Measurements from ENCODE around the gene TAGLN2. TPM values are rescaled to one million over a fixed set of nuclear protein-coding genes. Genes with fewer than 3 reads are reported as not detected.

TAGLN2 gene
- polyA plus RNA-seq, 6 donors from 2014 or later, result 1,235 to 1,676 (median 1,380) TPM

GRCh38 chr1:159937054-159937750 is 11.9 kb upstream of the TAGLN2 start:
- ATAC-seq (ENCODE audit: low read depth in 2 of 2), result peak; percentile 20 to 22
- peaks cover 0 to 5% (median 0%) of the 10 kb centered on the region in 3 donors for H3K27me3 Mint-ChIP-seq
- H3K36me3 Mint-ChIP-seq, result no peaks in the 10 kb centered on the region
- DNase-seq, result no peak
- peaks cover 46 to 67% (median 63%) of the 10 kb centered on the region in 3 donors for H3K4me1 Mint-ChIP-seq
- no peaks in the 10 kb centered on the region for H3K9me3 Mint-ChIP-seq
- peak overlapping the region in 5 of 6 donors; percentile 47 to 94 (median 79) for H3K27ac Mint-ChIP-seq
- H3K4me3 Mint-ChIP-seq, result peak overlapping the region; percentile 29 to 92 (median 81)

GRCh38 chr1:159936273-159936904 is 11.1 kb upstream of the TAGLN2 start:
- ATAC-seq (ENCODE audit: low read depth in 2 of 2) (peak; percentile 73 to 76), DNase-seq (peak; percentile 76)
- Mint-ChIP-seq H3K27ac (peak overlapping the region in 4 of 6 donors; percentile 32 to 87 (median 47)), H3K27me3 (peaks cover 0 to 5% (median 0%) of the 10 kb centered on the region in 3 donors), H3K4me3 (peak overlapping the region in 7 of 8 donors; percentile 38 to 85 (median 71)), H3K36me3 (no peaks in the 10 kb centered on the region), H3K9me3 (no peaks in the 10 kb centered on the region), H3K4me1 (peaks cover 50 to 64% (median 63%) of the 10 kb centered on the region in 3 donors)

GRCh38 chr1:159935719-159936272 is 10.5 kb upstream of the TAGLN2 start:
- no peaks in the 10 kb centered on the region for H3K9me3 Mint-ChIP-seq
- H3K27me3 Mint-ChIP-seq, result peaks cover 0 to 5% (median 2%) of the 10 kb centered on the region in 3 donors
- H3K27ac Mint-ChIP-seq, result peak overlapping the region in 3 of 6 donors; percentile 32 to 85 (median 73)
- peak overlapping the region in 5 of 8 donors; percentile 3 to 82 (median 61) for H3K4me3 Mint-ChIP-seq
- no peaks in the 10 kb centered on the region for H3K36me3 Mint-ChIP-seq
- peak; percentile 24 to 40 for ATAC-seq (ENCODE audit: low read depth in 2 of 2)
- H3K4me1 Mint-ChIP-seq, result peaks cover 51 to 63% (median 61%) of the 10 kb centered on the region in 3 donors
- DNase-seq, result no peak

GRCh38 chr1:159935305-159935704 is 10.0 kb upstream of the TAGLN2 start:
- Mint-ChIP-seq H3K4me1 (peaks cover 50 to 60% (median 59%) of the 10 kb centered on the region in 3 donors), H3K36me3 (no peaks in the 10 kb centered on the region), H3K9me3 (no peaks in the 10 kb centered on the region), H3K27me3 (peaks cover 0 to 10% (median 5%) of the 10 kb centered on the region in 3 donors), H3K27ac (peak overlapping the region in 3 of 6 donors; percentile 64 to 85 (median 73)), H3K4me3 (peak overlapping the region in 2 of 8 donors; percentile 61 to 82)
- DNase-seq (no peak), ATAC-seq (ENCODE audit: low read depth in 2 of 2) (no peak)

- peaks cover 0 to 16% (median 7%) of the 10 kb centered on the region in 3 donors for H3K27me3 Mint-ChIP-seq
- no peak overlapping the region for H3K4me3 Mint-ChIP-seq
- no peaks in the 10 kb centered on the region for H3K36me3 Mint-ChIP-seq
- ATAC-seq (ENCODE audit: low read depth in 2 of 2), result no peak
- no peak for DNase-seq
- H3K27ac Mint-ChIP-seq, result peak overlapping the region in 1 of 6 donors; percentile 57
- H3K4me1 Mint-ChIP-seq, result peaks cover 43 to 50% (median 50%) of the 10 kb centered on the region in 3 donors
- no peaks in the 10 kb centered on the region for H3K9me3 Mint-ChIP-seq
Observed at GRCh38 chr1:159934136-159935039, 9.1 kb upstream of the TAGLN2 start.

GRCh38 chr1:159933347-159933746 is 8.0 kb upstream of the TAGLN2 start:
- H3K27ac Mint-ChIP-seq, result no peak overlapping the region
- peaks cover 0 to 23% (median 14%) of the 10 kb centered on the region in 3 donors for H3K27me3 Mint-ChIP-seq
- H3K4me3 Mint-ChIP-seq, result no peak overlapping the region

GRCh38 chr1:159932296-159933285 is 7.3 kb upstream of the TAGLN2 start:
- Mint-ChIP-seq H3K36me3 (peaks cover 0 to 6% of the 10 kb centered on the region in 2 donors), H3K9me3 (no peaks in the 10 kb centered on the region), H3K4me3 (peak overlapping the region in 2 of 8 donors; percentile 39 to 47), H3K4me1 (peaks cover 32 to 38% (median 33%) of the 10 kb centered on the region in 3 donors), H3K27ac (no peak overlapping the region), H3K27me3 (peaks cover 0 to 23% (median 14%) of the 10 kb centered on the region in 3 donors)
- DNase-seq, result no peak
- no peak for ATAC-seq (ENCODE audit: low read depth in 2 of 2)

More at GRCh38 chr1:159933347-159933746, 8.0 kb upstream of the TAGLN2 start:
- no peak for ATAC-seq (ENCODE audit: low read depth in 2 of 2)
- peaks cover 0 to 6% of the 10 kb centered on the region in 2 donors for H3K36me3 Mint-ChIP-seq
- H3K9me3 Mint-ChIP-seq, result no peaks in the 10 kb centered on the region
- H3K4me1 Mint-ChIP-seq, result peaks cover 39 to 45% (median 40%) of the 10 kb centered on the region in 3 donors
- DNase-seq, result no peak

- H3K9me3 Mint-ChIP-seq, result no peaks in the 10 kb centered on the region
- DNase-seq (no peak), ATAC-seq (ENCODE audit: low read depth in 2 of 2) (no peak)
- H3K36me3 Mint-ChIP-seq, result peaks cover 0 to 6% of the 10 kb centered on the region in 2 donors
- H3K4me3 Mint-ChIP-seq, result peak overlapping the region in 1 of 8 donors; percentile 47
- H3K27me3 Mint-ChIP-seq, result peaks cover 0 to 29% (median 14%) of the 10 kb centered on the region in 3 donors
- H3K4me1 Mint-ChIP-seq, result peaks cover 29 to 34% (median 31%) of the 10 kb centered on the region in 3 donors
- H3K27ac Mint-ChIP-seq, result no peak overlapping the region
Observed at GRCh38 chr1:159931795-159932173, 6.5 kb upstream of the TAGLN2 start.

GRCh38 chr1:159931101-159931794 is 5.9 kb upstream of the TAGLN2 start:
- Mint-ChIP-seq H3K9me3 (no peaks in the 10 kb centered on the region), H3K4me1 (peaks cover 30 to 34% (median 31%) of the 10 kb centered on the region in 3 donors), H3K36me3 (peaks cover 0 to 6% of the 10 kb centered on the region in 2 donors), H3K27ac (peak overlapping the region in 2 of 6 donors; percentile 21 to 75), H3K27me3 (peaks cover 0 to 29% (median 14%) of the 10 kb centered on the region in 3 donors), H3K4me3 (no peak overlapping the region)
- DNase-seq (no peak), ATAC-seq (ENCODE audit: low read depth in 2 of 2) (no peak)

GRCh38 chr1:159930634-159931033 is 5.3 kb upstream of the TAGLN2 start:
- Mint-ChIP-seq H3K27ac (peak overlapping the region in 2 of 6 donors; percentile 49 to 75), H3K9me3 (no peaks in the 10 kb centered on the region), H3K4me3 (no peak overlapping the region), H3K4me1 (peaks cover 28 to 34% (median 31%) of the 10 kb centered on the region in 3 donors), H3K36me3 (peaks cover 0 to 7% of the 10 kb centered on the region in 2 donors), H3K27me3 (peaks cover 0 to 29% (median 14%) of the 10 kb centered on the region in 3 donors)
- ATAC-seq (ENCODE audit: low read depth in 2 of 2) (no peak), DNase-seq (no peak)

- Mint-ChIP-seq H3K4me1 (peaks cover 28 to 34% (median 29%) of the 10 kb centered on the region in 3 donors), H3K27me3 (peaks cover 0 to 29% (median 14%) of the 10 kb centered on the region in 3 donors)
Observed at GRCh38 chr1:159930216-159930615, 4.9 kb upstream of the TAGLN2 start.

More at GRCh38 chr1:159930216-159930615, 4.9 kb upstream of the TAGLN2 start:
- Mint-ChIP-seq H3K36me3 (peaks cover 0 to 11% of the 10 kb centered on the region in 2 donors), H3K4me3 (no peak overlapping the region), H3K9me3 (no peaks in the 10 kb centered on the region), H3K27ac (peak overlapping the region in 1 of 6 donors; percentile 75)
- DNase-seq (no peak), ATAC-seq (ENCODE audit: low read depth in 2 of 2) (no peak)

Measured in naive B cell (primary cell).